Measurements from ENCODE around the gene CHRNA1. TPM values are rescaled to one million over a fixed set of nuclear protein-coding genes. Genes with fewer than 3 reads are reported as not detected.

CHRNA1 gene
- polyA plus RNA-seq, 1 donor from 2014 or later: not detected

- Histone ChIP-seq H3K9ac (ENCODE audit: low read length) (no peak overlapping the region), H3K4me3 (ENCODE audit: low read length) (no peak overlapping the region), H2AFZ (ENCODE audit: low read depth, low read length) (no peak overlapping the region), H3K4me2 (ENCODE audit: low read length) (no peak overlapping the region), H4K20me1 (ENCODE audit: insufficient read depth) (no peaks in the 10 kb centered on the region), H3F3A (ENCODE audit: insufficient read depth, low read length, poor library complexity, severe bottlenecking) (no peaks in the 10 kb centered on the region), H3K27ac (ENCODE audit: low read length) (no peak overlapping the region), H3K9me2 (ENCODE audit: insufficient read depth, low read length) (no peaks in the 10 kb centered on the region), H3K36me3 (ENCODE audit: insufficient read depth, low read length) (no peaks in the 10 kb centered on the region), H3K27me3 (ENCODE audit: insufficient read depth, low read depth, low read length) (no peaks in the 10 kb centered on the region), H3K79me2 (replicated peaks; ENCODE audit: insufficient read depth, low read length) (no peaks in the 10 kb centered on the region), H3K9me3 (ENCODE audit: low read length) (no peaks in the 10 kb centered on the region)
- TF ChIP-seq REST (IDR thresholded peaks at IDR 0.05; ENCODE audit: borderline replicate concordance) (no peak), TAF1 (IDR thresholded peaks at IDR 0.05; ENCODE audit: low read depth) (no peak), CTCF (IDR thresholded peaks at IDR 0.05; ENCODE audit: poor library complexity, severe bottlenecking) (no peak), POLR2AphosphoS5 (IDR thresholded peaks at IDR 0.05) (no peak), RAD21 (conservative IDR thresholded peaks at IDR 0.05) (no peak), EZH2 (IDR thresholded peaks at IDR 0.05; ENCODE audit: borderline replicate concordance, insufficient read depth, low read length, poor library complexity, severe bottlenecking) (no peak), MXI1 (conservative IDR thresholded peaks at IDR 0.05; ENCODE audit: poor library complexity, severe bottlenecking) (no peak), SMC3 (conservative IDR thresholded peaks at IDR 0.05; ENCODE audit: poor library complexity) (no peak), EP300 (conservative IDR thresholded peaks at IDR 0.05; ENCODE audit: poor library complexity, severe bottlenecking) (no peak)
These were observed 55.6 kb downstream of the CHRNA1 start for GRCh38 chr2:174708713-174709112.

- no peaks in the 10 kb centered on the region for H3K36me3 ChIP-seq (ENCODE audit: insufficient read depth, low read length)
- H3K79me2 ChIP-seq (replicated peaks; ENCODE audit: insufficient read depth, low read length): no peaks in the 10 kb centered on the region
- no peak overlapping the region for H3K27ac ChIP-seq (ENCODE audit: low read length)
- no peak for TF ChIP-seq SMC3 (conservative IDR thresholded peaks at IDR 0.05; ENCODE audit: poor library complexity)
- TF ChIP-seq REST (IDR thresholded peaks at IDR 0.05; ENCODE audit: borderline replicate concordance): no peak
- TF ChIP-seq RAD21 (conservative IDR thresholded peaks at IDR 0.05): no peak
- TF ChIP-seq EZH2 (IDR thresholded peaks at IDR 0.05; ENCODE audit: borderline replicate concordance, insufficient read depth, low read length, poor library complexity, severe bottlenecking): no peak
- TF ChIP-seq EP300 (conservative IDR thresholded peaks at IDR 0.05; ENCODE audit: poor library complexity, severe bottlenecking): no peak
- no peak for TF ChIP-seq TAF1 (IDR thresholded peaks at IDR 0.05; ENCODE audit: low read depth)
- TF ChIP-seq CTCF (IDR thresholded peaks at IDR 0.05; ENCODE audit: poor library complexity, severe bottlenecking): no peak
- TF ChIP-seq POLR2AphosphoS5 (IDR thresholded peaks at IDR 0.05): no peak
- no peak for TF ChIP-seq MXI1 (conservative IDR thresholded peaks at IDR 0.05; ENCODE audit: poor library complexity, severe bottlenecking)
- no peak overlapping the region for H3K4me2 ChIP-seq (ENCODE audit: low read length)
- H3K9me2 ChIP-seq (ENCODE audit: insufficient read depth, low read length): no peaks in the 10 kb centered on the region
- no peak overlapping the region for H3K9ac ChIP-seq (ENCODE audit: low read length)
- H3K4me3 ChIP-seq (ENCODE audit: low read length): no peak overlapping the region
- H3K9me3 ChIP-seq (ENCODE audit: low read length): no peaks in the 10 kb centered on the region
- no peak overlapping the region for H2AFZ ChIP-seq (ENCODE audit: low read depth, low read length)
- H4K20me1 ChIP-seq (ENCODE audit: insufficient read depth): no peaks in the 10 kb centered on the region
- no peaks in the 10 kb centered on the region for H3F3A ChIP-seq (ENCODE audit: insufficient read depth, low read length, poor library complexity, severe bottlenecking)
- no peaks in the 10 kb centered on the region for H3K27me3 ChIP-seq (ENCODE audit: insufficient read depth, low read depth, low read length)
These were observed 59.0 kb downstream of the CHRNA1 start for GRCh38 chr2:174705321-174705720.

Data from neural cell (in vitro differentiated cells).